GM18517 (cell line): Measurements from ENCODE around the gene ST3GAL3.

ENCODE experiments used
- ATAC-seq: cut with Tn5 transposase; IDR thresholded peaks from one replicate; pipeline ENCODE4 v1.9.1; 2021; ENCODE audit warnings: mild to moderate bottlenecking, moderate library complexity; ENCODE audit not compliant: unreplicated experiment

The ST3GAL3 gene

GRCh38 chr1:43707190-43708001 lies at the start of gene ST3GAL3:
Gene ST3GAL3 (plus strand): TSS chr1:43707536. CDS start chr1:43736263, 28,727 bp downstream.
- ATAC-seq: peak; percentile 83

DNA sequence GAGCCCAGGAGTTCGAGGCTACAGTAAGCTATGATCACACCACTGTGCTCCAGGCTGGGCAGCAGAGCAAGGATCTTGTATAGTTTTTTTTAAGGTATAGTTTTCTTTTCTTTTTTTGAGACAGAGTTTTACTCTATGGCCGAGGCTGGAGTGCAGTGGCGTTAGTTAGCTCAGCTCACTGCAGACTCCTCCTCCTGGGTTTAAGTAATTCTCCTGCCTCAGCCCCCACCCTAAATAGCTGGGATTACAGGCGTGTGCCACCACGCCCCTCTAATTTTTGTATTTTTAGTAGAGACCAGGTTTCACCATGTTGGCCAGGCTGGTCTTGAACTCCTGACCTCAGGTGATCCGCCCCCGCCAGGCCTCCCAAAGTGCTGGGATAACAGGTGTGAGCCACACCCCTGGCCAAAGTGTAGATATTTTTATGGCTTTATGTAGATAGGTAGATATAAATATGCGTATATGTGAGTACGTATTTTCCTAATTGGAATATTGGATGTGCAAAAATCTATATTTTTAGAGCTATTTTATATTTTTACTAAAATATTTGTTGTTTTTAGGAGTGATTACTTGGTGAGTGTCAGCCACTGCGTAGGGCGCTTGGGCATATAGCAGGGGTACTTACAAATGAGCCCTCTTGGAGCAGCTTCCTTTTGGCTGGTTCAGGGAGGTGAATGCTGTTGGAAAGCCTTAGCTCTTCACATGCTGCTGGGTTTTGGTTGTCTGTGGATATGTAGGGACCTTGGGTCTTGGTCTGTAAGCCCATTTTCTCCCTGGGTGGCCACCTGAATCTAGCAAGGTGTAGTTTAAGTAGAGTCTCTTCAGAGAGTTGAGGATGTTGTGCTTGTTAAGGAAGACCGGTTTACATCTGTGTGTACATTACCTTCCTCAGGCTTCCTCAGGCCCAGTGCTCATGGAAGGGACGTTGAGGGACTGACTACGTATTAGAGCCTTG lies 47.8 kb upstream of the ST3GAL3 start:
- no peak for ATAC-seq

GRCh38 chr1:43660355-43660754 lies 47.0 kb upstream of the ST3GAL3 start:
- no peak for ATAC-seq

DNA sequence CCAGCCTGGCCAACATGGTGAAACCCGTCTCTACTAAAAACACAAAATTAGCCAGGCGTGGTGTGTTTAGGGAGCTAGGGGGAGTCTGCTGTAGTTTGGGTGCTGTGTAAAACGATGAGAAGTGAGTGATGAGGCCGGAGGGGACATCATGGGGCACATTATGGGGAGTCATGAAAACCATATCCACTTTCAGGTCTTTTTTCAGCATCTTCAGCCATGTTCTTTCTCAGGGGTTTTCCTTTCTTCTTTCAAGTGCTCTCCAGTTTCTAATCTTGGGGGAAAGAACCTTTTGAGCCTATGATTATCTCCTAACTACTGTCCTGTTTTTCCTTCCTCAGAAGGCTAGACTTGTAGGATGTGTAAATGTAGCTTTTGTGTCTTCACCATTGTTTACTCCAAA lies 43.0 kb upstream of the ST3GAL3 start:
- ATAC-seq: no peak

GRCh38 chr1:43666608-43667007 lies 40.7 kb upstream of the ST3GAL3 start:
- ATAC-seq: no peak

DNA sequence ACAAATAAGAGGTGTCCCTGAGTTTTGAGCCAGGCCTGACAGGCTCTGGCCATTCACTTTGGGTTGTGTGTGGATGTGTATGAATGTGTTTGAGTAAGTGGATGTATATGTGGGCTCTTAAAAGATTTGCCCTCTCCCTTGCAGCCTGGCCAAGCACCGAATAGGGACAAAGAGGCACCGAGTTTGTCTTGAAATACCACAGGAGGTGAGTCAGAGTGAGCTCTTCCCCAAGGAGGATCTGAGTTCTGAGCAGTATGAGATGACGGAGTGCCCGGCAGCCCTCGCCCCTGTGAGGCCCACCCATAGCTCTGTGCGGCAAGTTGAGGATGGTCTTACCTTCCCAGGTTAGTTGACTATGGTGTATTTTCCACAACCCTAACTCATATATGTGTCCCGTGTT lies 38.4 kb upstream of the ST3GAL3 start:
- no peak for ATAC-seq

- no peak for ATAC-seq
Measured at GRCh38 chr1:43669878-43670277, 37.5 kb upstream of the ST3GAL3 start.

DNA sequence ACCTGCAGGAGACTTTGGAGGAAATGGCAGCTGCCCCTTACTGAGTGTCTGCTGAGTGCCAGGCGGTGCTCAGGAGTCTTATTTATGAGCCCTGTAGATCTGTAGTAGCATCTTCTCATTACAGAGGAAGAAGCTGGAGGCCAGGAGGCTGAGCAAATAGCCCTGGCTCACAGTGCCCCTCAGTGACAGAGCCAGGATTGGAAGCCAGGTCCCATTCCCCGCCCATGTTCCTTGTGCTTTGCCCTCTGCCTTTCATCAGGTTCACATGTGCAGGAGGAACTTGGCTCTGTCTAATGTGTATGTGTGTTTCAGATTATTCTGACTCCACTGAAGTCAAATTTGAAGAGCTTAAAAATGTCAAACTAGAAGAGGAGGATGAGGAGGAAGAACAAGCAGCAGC lies 36.1 kb upstream of the ST3GAL3 start:
- ATAC-seq: no peak

- ATAC-seq: no peak
Measured at GRCh38 chr1:43671626-43672330, 35.6 kb upstream of the ST3GAL3 start.

DNA sequence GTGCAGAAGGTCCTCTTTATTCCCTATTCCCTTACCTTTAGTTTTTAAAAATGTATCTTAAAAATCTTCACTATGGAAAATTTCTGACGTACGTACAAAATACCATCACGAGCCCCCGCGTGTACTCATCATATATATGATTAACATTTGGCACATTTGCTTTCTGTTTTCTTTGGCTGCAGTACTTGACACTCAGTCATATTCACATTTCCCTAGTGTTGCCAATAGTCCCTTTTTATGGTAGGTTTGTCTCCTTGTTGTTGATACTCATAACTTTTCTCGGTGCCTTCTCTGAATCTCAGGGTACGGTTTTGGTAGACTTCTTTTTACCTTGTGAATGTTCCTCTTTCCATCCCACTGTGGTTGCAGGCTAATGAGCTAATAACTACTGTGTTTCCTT lies 34.1 kb upstream of the ST3GAL3 start:
- no peak for ATAC-seq

DNA sequence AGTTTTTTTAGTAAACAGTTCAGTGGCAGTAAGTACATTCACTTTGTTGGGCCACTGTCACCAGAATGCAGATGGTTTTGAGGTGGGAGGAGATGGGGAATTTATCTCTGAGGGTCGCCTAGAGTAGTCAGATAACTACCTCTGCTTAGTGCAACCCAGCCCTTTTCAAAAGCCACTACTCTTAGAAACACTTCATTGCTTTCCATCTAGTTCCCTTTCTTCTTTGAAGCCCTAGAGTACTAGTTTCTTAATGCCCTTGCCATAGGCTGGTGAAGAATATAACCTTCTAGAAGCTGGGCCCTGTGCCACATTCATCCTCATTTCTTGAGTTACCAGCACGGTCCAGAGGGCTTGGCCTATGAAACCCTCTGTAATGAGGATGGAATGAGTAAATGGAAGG lies 28.4 kb upstream of the ST3GAL3 start:
- ATAC-seq: no peak

DNA sequence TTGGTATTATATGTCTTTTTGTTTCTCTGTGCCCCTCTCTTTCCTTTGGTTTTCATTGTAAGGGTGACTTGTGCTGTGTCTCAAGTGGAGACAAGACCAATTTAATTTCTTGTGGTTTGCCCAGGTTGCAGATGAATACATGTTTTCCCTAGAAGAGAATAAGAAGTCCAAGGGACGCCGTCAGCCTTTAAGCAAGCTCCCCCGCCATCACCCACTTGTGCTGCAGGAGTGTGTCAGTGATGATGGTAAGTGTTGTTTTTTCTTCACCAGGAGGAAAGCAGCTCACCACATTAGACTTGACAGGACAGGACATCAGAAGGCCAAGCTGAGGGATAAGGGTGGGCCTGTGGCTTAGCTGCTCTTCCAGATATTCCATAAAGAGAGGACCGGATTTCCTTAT lies 23.8 kb upstream of the ST3GAL3 start:
- ATAC-seq: no peak

DNA sequence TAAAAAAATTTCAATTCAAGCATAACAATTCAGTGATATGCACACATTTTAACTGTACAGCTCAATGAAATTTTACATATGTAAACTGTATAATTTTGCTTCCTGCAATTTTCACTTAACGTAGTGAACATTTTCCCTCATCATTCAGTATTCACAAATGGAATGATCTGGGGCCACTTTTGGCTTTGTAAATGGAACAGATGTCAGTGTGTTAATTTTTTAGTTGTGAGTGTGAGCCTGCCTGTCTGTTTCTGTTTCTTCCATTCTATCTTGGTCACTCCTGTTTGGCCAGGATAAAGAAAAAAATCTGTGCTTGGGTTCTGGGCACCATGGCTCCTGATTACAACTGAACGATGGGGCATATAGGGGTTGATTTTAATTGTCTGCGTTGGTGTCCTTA lies 20.5 kb upstream of the ST3GAL3 start:
- ATAC-seq: no peak

DNA sequence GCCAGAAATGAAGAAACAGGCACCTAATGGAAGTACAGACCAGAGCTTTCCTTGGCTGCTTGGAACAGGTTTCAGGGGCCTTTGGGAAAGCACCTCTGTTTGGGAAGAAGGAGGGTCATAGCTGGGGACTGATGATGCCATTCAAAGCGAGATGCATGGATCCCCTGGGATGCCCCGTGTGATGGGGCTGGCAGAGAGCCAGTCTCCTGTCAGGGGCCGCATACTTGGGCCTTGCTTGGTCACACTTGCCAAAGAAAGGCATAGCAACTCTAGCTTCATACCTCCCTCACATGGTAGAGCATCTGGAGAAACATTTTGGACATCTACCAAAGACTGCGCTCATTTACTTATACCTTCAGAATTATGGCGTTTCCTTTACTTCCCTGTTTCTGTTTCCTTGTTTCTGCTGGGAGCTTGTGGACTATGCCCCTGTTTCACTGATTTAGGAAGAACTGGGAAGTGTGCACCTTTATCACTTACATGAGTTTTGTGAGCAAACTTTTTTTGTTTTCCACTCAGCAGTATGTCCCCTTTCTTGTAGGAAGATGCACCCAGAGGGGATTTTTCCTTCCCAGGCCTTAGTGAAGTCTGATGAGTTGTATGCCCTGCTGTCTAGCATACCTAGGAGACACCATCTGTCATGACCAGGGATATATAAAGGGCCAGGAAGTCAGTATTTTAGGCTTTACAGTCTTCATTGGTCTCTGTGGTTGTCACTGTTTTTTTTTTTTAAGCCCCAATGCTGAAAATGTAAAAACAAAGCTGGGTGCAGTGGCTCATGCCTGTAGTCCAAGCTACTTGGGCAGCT lies 19.8 kb upstream of the ST3GAL3 start:
- ATAC-seq: no peak

DNA sequence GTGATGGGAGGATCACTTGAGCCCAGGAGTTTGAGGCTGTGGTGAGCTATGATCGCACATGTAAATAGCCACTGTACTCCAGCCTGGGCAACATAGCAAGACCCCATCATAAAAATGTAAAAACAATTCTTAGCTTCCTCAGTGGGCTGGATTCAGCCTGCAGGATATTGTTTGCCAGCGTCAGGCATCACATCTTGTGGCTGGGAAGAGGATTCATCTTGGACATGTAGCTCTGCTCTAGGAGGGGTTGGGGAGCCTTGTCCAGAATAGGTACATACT lies 19.3 kb upstream of the ST3GAL3 start:
- ATAC-seq: no peak

GRCh38 chr1:43688594-43689000 lies 18.7 kb upstream of the ST3GAL3 start:
- ATAC-seq: no peak

GRCh38 chr1:43689289-43689688 lies 18.0 kb upstream of the ST3GAL3 start:
- ATAC-seq: no peak

DNA sequence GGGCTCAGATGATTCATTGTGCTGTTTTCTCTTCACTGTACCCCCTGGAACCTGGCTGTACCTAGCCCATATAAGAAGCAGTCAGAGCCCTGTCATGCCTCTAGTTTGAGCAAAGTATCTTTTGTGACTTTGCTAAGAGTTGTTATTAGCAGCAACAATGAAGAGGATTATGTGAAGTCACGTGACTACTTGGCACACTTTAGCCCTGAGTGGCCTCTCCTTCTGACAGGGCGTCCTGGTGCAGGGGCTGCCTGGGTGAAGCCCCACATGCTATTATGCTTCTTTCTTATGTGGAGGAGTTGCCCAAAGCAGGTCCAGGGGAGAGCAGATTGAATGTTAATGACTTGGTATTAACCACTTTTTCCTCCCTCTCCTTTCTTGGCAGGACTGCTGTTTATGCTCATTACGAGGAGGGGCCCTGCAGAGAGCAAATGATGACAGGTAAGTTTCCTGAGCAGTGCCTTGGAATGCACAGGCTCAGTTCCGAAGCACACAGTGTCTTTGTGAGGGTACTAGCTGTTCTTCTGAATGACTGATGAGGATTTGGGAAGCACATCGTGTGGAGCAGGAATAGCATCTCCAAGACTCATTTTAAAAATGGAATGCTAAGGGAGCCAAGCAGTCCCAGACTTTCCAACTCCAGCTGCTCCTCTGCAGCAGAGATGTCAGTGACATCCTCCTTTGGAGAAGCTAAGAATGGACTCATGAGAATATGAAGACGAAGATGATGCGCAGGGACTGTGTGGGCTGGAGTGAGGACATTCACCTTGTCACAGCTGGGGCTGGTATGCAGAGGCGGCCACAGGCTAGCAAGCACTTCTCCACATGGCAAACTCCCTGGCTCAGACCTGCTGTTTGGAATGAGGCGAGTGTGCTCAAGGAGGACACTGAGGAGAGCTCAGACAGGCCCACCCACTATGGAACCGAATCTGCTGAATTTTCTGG lies 15.2 kb upstream of the ST3GAL3 start:
- ATAC-seq: no peak

GRCh38 chr1:43693371-43693770 lies 14.0 kb upstream of the ST3GAL3 start:
- no peak for ATAC-seq

GRCh38 chr1:43699281-43699680 lies 8.1 kb upstream of the ST3GAL3 start:
- no peak for ATAC-seq
